ENCODE measurements around the gene BAD.
A peak's percentile ranks its signal among the peaks of the same experiment; 100 is the strongest.

The BAD gene

GRCh38 chr11:64275841-64276240 lies 8.6 kb downstream of the BAD start:
- DNase-seq = no peak
- ChIA-PET CTCF (interaction anchor here (0.8 to 4.8 kb wide), 3 partner anchors 25 to 72 kb away, joined by 3 to 19 read pairs (median 4); partner anchors contain the start of gene CATSPERZ), POLR2A (interaction anchor here (0.6 kb wide), 2 partner anchors 21 to 1618 kb away, joined by 3 to 5 read pairs; no protein-coding TSS in a partner anchor)
- WGBS (ENCODE audit: insufficient coverage) = 100% methylated on average over 1 of the region's 2 CpGs
- no peak overlapping the region for H3K4me3 ChIP-seq (ENCODE audit: control insufficient read depth in 1 of 7, extremely low read depth in 1 of 7, insufficient read depth in 4 of 7, low read depth in 2 of 7, low read length in 6 of 7)
- H3K9me3 ChIP-seq (ENCODE audit: control extremely low read depth in 1 of 5, control insufficient read depth in 4 of 5, insufficient read depth in 2 of 5, low read depth in 1 of 5, low read length in 4 of 5) = no peaks in the 10 kb centered on the region
- peaks cover 0 to 15% (median 10%) of the 10 kb centered on the region in 4 experiments for H3K4me1 ChIP-seq (ENCODE audit: control extremely low read depth in 1 of 4, control insufficient read depth in 4 of 4, insufficient read depth in 4 of 4, low read length in 3 of 4)
- H3K27ac ChIP-seq (ENCODE audit: insufficient read depth in 1 of 2, low read depth in 1 of 2, low read length in 2 of 2, poor library complexity in 1 of 2, severe bottlenecking in 2 of 2) = no peak overlapping the region
- H3K36me3 ChIP-seq (ENCODE audit: control insufficient read depth in 4 of 4, insufficient read depth in 4 of 4, low read length in 3 of 4) = peaks cover 4 to 29% (median 22%) of the 10 kb centered on the region in 4 experiments
- no peaks in the 10 kb centered on the region for H3K27me3 ChIP-seq (replicated peaks in 2 of 5; ENCODE audit: control insufficient read depth in 4 of 5, insufficient read depth in 5 of 5, low read length in 4 of 5)

DNA sequence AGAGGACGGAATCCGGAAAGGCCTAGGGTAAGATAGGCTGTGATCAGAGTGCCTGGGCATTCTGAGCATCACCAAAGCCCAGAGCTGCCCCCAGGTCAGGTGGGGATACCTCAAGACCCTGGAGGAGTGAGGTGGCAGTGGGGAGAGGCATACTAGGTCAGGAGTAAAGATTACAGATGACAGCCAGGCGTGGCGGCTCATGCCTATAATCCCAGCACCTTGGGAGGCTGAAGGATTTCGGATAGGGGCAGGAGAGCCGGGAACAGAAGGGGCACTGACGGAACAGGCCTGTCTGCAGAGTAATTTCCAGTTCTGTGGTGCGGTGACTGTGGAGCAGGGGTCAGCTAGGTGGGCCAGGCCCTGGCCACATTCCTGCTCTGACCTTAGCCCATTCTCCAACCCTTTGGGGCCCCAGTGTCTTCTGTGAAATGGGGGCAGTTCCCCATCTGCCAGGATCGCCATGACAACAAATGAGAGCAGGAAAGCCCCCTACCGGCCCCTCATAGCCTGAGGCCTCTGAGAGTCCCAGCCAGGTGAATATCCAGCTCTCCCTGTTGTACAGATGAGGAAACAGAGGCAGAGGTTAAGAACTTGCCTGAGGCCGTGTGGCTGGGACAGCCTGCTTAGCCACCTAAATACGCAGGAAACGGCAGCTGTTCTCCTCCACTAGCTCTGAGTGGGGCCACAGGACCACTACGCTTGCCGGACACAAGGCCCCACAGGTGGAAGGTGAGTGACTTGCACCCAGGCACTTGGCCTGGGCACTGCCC lies 9.2 kb downstream of the BAD start:
- H3K9me3 ChIP-seq (ENCODE audit: control extremely low read depth in 1 of 5, control insufficient read depth in 4 of 5, insufficient read depth in 2 of 5, low read depth in 1 of 5, low read length in 4 of 5) = no peaks in the 10 kb centered on the region
- peaks cover 0 to 20% (median 16%) of the 10 kb centered on the region in 4 experiments for H3K4me1 ChIP-seq (ENCODE audit: control extremely low read depth in 1 of 4, control insufficient read depth in 4 of 4, insufficient read depth in 4 of 4, low read length in 3 of 4)
- no peaks in the 10 kb centered on the region for H3K27me3 ChIP-seq (replicated peaks in 2 of 5; ENCODE audit: control insufficient read depth in 4 of 5, insufficient read depth in 5 of 5, low read length in 4 of 5)
- H3K27ac ChIP-seq (ENCODE audit: insufficient read depth in 1 of 2, low read depth in 1 of 2, low read length in 2 of 2, poor library complexity in 1 of 2, severe bottlenecking in 2 of 2) = no peak overlapping the region
- peaks cover 4 to 29% (median 22%) of the 10 kb centered on the region in 4 experiments for H3K36me3 ChIP-seq (ENCODE audit: control insufficient read depth in 4 of 4, insufficient read depth in 4 of 4, low read length in 3 of 4)
- no peak for DNase-seq
- ChIA-PET CTCF (interaction anchor here (0.6 to 4.8 kb wide), 7 partner anchors 9 to 72 kb away, joined by 3 to 19 read pairs (median 4); partner anchors contain the start of genes BAD and CATSPERZ), POLR2A (interaction anchor here (0.6 kb wide), 1 partner anchor 22 kb away, joined by 5 read pairs; no protein-coding TSS in a partner anchor)
- H3K4me3 ChIP-seq (ENCODE audit: control insufficient read depth in 1 of 7, extremely low read depth in 1 of 7, insufficient read depth in 4 of 7, low read depth in 2 of 7, low read length in 6 of 7) = no peak overlapping the region
- 97% methylated on average over 15 of the region's 15 CpGs for WGBS (ENCODE audit: insufficient coverage)

GRCh38 chr11:64269540-64270220 lies 14.8 kb downstream of the BAD start:
- peaks cover 0 to 20% (median 6%) of the 10 kb centered on the region in 4 experiments for H3K36me3 ChIP-seq (ENCODE audit: control insufficient read depth in 4 of 4, insufficient read depth in 4 of 4, low read length in 3 of 4)
- H3K4me3 ChIP-seq (ENCODE audit: control insufficient read depth in 1 of 7, extremely low read depth in 1 of 7, insufficient read depth in 4 of 7, low read depth in 2 of 7, low read length in 6 of 7) = peak overlapping the region; percentile 76 to 94 (median 86)
- ChIA-PET POLR2A (interaction anchor here (0.6 to 3.9 kb wide), 8 partner anchors 15 to 1624 kb away, joined by 3 to 30 read pairs (median 8); partner anchors contain the start of genes BAD, FERMT3, FKBP2 and GPR137), CTCF (interaction anchor here (0.8 to 11.4 kb wide), 10 partner anchors 11 to 64 kb away, joined by 3 to 106 read pairs (median 14); partner anchors contain the start of genes BAD, CATSPERZ, FERMT3 and FKBP2)
- H3K27me3 ChIP-seq (replicated peaks in 2 of 5; ENCODE audit: control insufficient read depth in 4 of 5, insufficient read depth in 5 of 5, low read length in 4 of 5) = no peaks in the 10 kb centered on the region
- H3K27ac ChIP-seq (ENCODE audit: insufficient read depth in 1 of 2, low read depth in 1 of 2, low read length in 2 of 2, poor library complexity in 1 of 2, severe bottlenecking in 2 of 2) = peak overlapping the region; percentile 88 to 96
- WGBS (ENCODE audit: insufficient coverage) = 0% methylated on average over 48 of the region's 58 CpGs
- no peaks in the 10 kb centered on the region for H3K9me3 ChIP-seq (ENCODE audit: control extremely low read depth in 1 of 5, control insufficient read depth in 4 of 5, insufficient read depth in 2 of 5, low read depth in 1 of 5, low read length in 4 of 5)
- peak; percentile 98 to 99 (median 99) for DNase-seq
- peaks cover 4 to 51% (median 41%) of the 10 kb centered on the region in 4 experiments for H3K4me1 ChIP-seq (ENCODE audit: control extremely low read depth in 1 of 4, control insufficient read depth in 4 of 4, insufficient read depth in 4 of 4, low read length in 3 of 4)

GRCh38 chr11:64268893-64269539 lies 15.4 kb downstream of the BAD start:
- H3K27ac ChIP-seq (ENCODE audit: insufficient read depth in 1 of 2, low read depth in 1 of 2, low read length in 2 of 2, poor library complexity in 1 of 2, severe bottlenecking in 2 of 2) = peak overlapping the region; percentile 88 to 96
- H3K9me3 ChIP-seq (ENCODE audit: control extremely low read depth in 1 of 5, control insufficient read depth in 4 of 5, insufficient read depth in 2 of 5, low read depth in 1 of 5, low read length in 4 of 5) = no peaks in the 10 kb centered on the region
- CTCF ChIA-PET = interaction anchor here (0.8 to 11.4 kb wide), 10 partner anchors 10 to 63 kb away, joined by 3 to 106 read pairs (median 9); partner anchors contain the start of genes CATSPERZ, FERMT3, FKBP2 and PLCB3
- DNase-seq = peak in 2 of 3 donors; percentile 31 to 42
- peaks cover 0 to 26% (median 10%) of the 10 kb centered on the region in 4 experiments for H3K36me3 ChIP-seq (ENCODE audit: control insufficient read depth in 4 of 4, insufficient read depth in 4 of 4, low read length in 3 of 4)
- 0% methylated on average over 31 of the region's 34 CpGs for WGBS (ENCODE audit: insufficient coverage)
- no peaks in the 10 kb centered on the region for H3K27me3 ChIP-seq (replicated peaks in 2 of 5; ENCODE audit: control insufficient read depth in 4 of 5, insufficient read depth in 5 of 5, low read length in 4 of 5)
- POLR2A ChIA-PET = interaction anchor here (0.5 to 3.9 kb wide), 7 partner anchors 16 to 291 kb away, joined by 3 to 30 read pairs (median 4); partner anchors contain the start of genes BAD, FERMT3, FKBP2 and GPR137
- peaks cover 4 to 51% (median 41%) of the 10 kb centered on the region in 4 experiments for H3K4me1 ChIP-seq (ENCODE audit: control extremely low read depth in 1 of 4, control insufficient read depth in 4 of 4, insufficient read depth in 4 of 4, low read length in 3 of 4)
- peak overlapping the region; percentile 76 to 94 (median 86) for H3K4me3 ChIP-seq (ENCODE audit: control insufficient read depth in 1 of 7, extremely low read depth in 1 of 7, insufficient read depth in 4 of 7, low read depth in 2 of 7, low read length in 6 of 7)

- CTCF ChIA-PET = interaction anchor here (0.8 to 11.4 kb wide), 13 partner anchors 10 to 78 kb away, joined by 3 to 106 read pairs (median 4); partner anchors contain the start of genes CATSPERZ, FERMT3, FKBP2 and PLCB3
Observed at GRCh38 chr11:64268025-64268892, 16.2 kb downstream of the BAD start.

More at GRCh38 chr11:64268025-64268892, 16.2 kb downstream of the BAD start:
- WGBS (ENCODE audit: insufficient coverage) = 25% methylated on average over 18 of the region's 23 CpGs
- peaks cover 4 to 51% (median 41%) of the 10 kb centered on the region in 4 experiments for H3K4me1 ChIP-seq (ENCODE audit: control extremely low read depth in 1 of 4, control insufficient read depth in 4 of 4, insufficient read depth in 4 of 4, low read length in 3 of 4)
- H3K9me3 ChIP-seq (ENCODE audit: control extremely low read depth in 1 of 5, control insufficient read depth in 4 of 5, insufficient read depth in 2 of 5, low read depth in 1 of 5, low read length in 4 of 5) = no peaks in the 10 kb centered on the region
- peak in 2 of 3 donors; percentile 18 to 27 for DNase-seq
- H3K27ac ChIP-seq (ENCODE audit: insufficient read depth in 1 of 2, low read depth in 1 of 2, low read length in 2 of 2, poor library complexity in 1 of 2, severe bottlenecking in 2 of 2) = peak overlapping the region; percentile 88 to 96
- peaks cover 0 to 34% (median 15%) of the 10 kb centered on the region in 4 experiments for H3K36me3 ChIP-seq (ENCODE audit: control insufficient read depth in 4 of 4, insufficient read depth in 4 of 4, low read length in 3 of 4)
- no peaks in the 10 kb centered on the region for H3K27me3 ChIP-seq (replicated peaks in 2 of 5; ENCODE audit: control insufficient read depth in 4 of 5, insufficient read depth in 5 of 5, low read length in 4 of 5)
- H3K4me3 ChIP-seq (ENCODE audit: control insufficient read depth in 1 of 7, extremely low read depth in 1 of 7, insufficient read depth in 4 of 7, low read depth in 2 of 7, low read length in 6 of 7) = peak overlapping the region in 5 of 7 experiments; percentile 76 to 94 (median 87)
- POLR2A ChIA-PET = interaction anchor here (0.5 to 3.9 kb wide), 6 partner anchors 16 to 291 kb away, joined by 3 to 30 read pairs (median 4); partner anchors contain the start of genes BAD, FERMT3, FKBP2 and GPR137

Data from common myeloid progenitor, CD34-positive (primary cell).